Measurements from ENCODE around the gene CLK2.

Gene CLK2

GRCh38 chr1:155307247-155307740 lies 34.0 kb upstream of the CLK2 start:
- in situ Hi-C loops (cut with HindIII; ENCODE audit: low sequenced_read_pairs), result no loop called here
- DNase-seq (ENCODE audit: low read depth, low spot score), result peak; percentile 20
- H3K4me3 ChIP-seq (ENCODE audit: low read depth, low read length), result no peak overlapping the region
- peak; percentile 42 for TF ChIP-seq CTCF (IDR thresholded peaks at IDR 0.05; ENCODE audit: low read depth, low read length)

- H3K4me3 ChIP-seq (ENCODE audit: low read depth, low read length), result no peak overlapping the region
- in situ Hi-C loops (cut with HindIII; ENCODE audit: low sequenced_read_pairs), result no loop called here
- no peak for DNase-seq (ENCODE audit: low read depth, low spot score)
- TF ChIP-seq CTCF (IDR thresholded peaks at IDR 0.05; ENCODE audit: low read depth, low read length), result no peak
These were observed 32.6 kb upstream of the CLK2 start for GRCh38 chr1:155305881-155306391.

GRCh38 chr1:155304558-155305063 lies 31.3 kb upstream of the CLK2 start:
- no peak for DNase-seq (ENCODE audit: low read depth, low spot score)
- no peak overlapping the region for H3K4me3 ChIP-seq (ENCODE audit: low read depth, low read length)
- TF ChIP-seq CTCF (IDR thresholded peaks at IDR 0.05; ENCODE audit: low read depth, low read length), result no peak
- in situ Hi-C loops (cut with HindIII; ENCODE audit: low sequenced_read_pairs), result no loop called here

DNA sequence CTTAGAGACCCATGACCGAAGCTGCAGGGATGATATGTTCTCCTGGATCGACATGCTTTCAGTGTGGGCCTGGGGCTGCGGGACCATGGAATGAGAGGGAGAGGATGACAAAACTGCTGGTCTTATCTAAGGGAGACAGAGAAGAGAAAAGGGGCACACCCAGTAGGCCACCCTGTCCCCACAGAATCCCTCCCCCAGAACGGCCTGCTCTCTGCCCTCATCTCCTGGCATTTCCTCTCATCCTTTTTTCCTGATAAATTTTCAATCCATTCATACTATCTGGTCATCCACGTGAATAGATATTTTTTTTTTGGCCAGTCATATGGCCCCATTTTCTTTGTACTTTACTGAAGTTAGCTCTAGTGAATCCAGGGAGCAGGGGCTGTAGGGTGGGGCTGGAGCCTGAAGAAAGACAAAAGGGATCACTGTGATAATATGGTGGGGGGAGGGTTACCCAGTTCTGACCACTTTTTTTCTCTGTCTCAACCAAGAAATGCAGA lies 28.1 kb upstream of the CLK2 start, which contains the start of gene PKLR:
Gene PKLR, minus strand, starts transcription at position 97 of the 500 bp plus-strand sequence. Its CDS starts 43 bp downstream, at position 54.
- no peak for DNase-seq (ENCODE audit: low read depth, low spot score)
- in situ Hi-C loops (cut with HindIII; ENCODE audit: low sequenced_read_pairs), result no loop called here
- TF ChIP-seq CTCF (IDR thresholded peaks at IDR 0.05; ENCODE audit: low read depth, low read length), result no peak
- no peak within 1 kb of the TSS for H3K4me3 ChIP-seq (ENCODE audit: low read depth, low read length)

- no peak overlapping the region for H3K4me3 ChIP-seq (ENCODE audit: low read depth, low read length)
- in situ Hi-C loops (cut with HindIII; ENCODE audit: low sequenced_read_pairs), result no loop called here
- TF ChIP-seq CTCF (IDR thresholded peaks at IDR 0.05; ENCODE audit: low read depth, low read length), result no peak
- DNase-seq (ENCODE audit: low read depth, low spot score), result no peak
These were observed 27.4 kb upstream of the CLK2 start for GRCh38 chr1:155300553-155301329.

DNA sequence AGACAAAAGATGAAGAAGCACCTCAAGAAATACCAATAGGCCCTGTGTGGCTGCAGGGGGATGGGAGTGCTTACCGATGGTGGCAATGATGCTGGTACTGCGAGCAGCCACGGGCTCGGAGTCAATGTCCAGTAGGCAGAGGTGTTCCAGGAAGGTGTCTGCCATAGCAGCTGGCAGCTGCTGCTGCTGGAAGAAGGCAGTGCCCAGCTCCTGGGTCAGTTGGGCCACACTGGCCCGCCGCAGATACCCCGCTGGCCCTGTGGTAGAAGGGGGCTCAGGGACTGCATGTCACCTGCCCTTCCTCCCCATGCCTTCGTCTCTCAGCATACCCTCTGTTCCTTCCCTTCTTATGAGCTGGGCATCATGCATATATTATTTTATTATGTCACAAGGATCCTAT lies 26.7 kb upstream of the CLK2 start:
- H3K4me3 ChIP-seq (ENCODE audit: low read depth, low read length), result no peak overlapping the region
- TF ChIP-seq CTCF (IDR thresholded peaks at IDR 0.05; ENCODE audit: low read depth, low read length), result no peak
- in situ Hi-C loops (cut with HindIII; ENCODE audit: low sequenced_read_pairs), result no loop called here
- DNase-seq (ENCODE audit: low read depth, low spot score), result no peak

All from astrocyte of the spinal cord (primary cell).